Activated CD4-positive, CD25-positive, alpha-beta regulatory T cell treated with anti-CD3 and anti-CD28 coated beads, Interleukin-2, amount 50 U/mL, for 72 hours (primary cell): ENCODE results near the gene ILDR2.

Source experiments
- DNase-seq: peaks from one replicate; pipeline ENCODE4 v3.0.0; 2021

Gene ILDR2

DNA sequence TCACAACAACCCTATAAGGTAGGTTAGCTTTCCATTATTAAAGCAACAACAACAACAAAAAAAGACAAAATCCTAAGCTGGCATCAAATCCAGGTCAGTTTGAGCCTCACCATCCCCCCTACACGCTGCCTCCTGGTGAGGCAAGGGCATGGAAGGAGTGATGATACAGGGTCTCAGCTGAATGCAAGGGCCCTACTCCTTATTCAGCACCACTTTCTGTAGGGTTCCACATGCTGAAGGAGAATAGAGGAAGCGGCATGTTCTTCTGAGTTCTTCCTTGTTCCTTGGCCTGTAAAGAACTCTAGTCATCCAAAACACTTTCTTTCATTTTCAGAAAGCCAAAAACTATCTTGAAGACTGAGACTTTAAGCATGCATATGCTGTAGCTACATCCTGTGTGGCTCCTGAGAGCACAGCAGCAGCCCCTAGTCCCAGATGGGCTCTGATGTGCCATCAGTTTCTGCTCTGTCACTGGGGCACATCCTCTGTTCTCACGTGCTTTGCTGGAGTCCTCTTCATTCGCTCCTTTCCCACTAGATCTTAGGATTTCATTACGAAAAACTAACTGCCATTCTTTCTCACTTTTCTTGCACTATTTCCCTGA lies 6.2 kb downstream of the ILDR2 start:
- DNase-seq: no peak

DNA sequence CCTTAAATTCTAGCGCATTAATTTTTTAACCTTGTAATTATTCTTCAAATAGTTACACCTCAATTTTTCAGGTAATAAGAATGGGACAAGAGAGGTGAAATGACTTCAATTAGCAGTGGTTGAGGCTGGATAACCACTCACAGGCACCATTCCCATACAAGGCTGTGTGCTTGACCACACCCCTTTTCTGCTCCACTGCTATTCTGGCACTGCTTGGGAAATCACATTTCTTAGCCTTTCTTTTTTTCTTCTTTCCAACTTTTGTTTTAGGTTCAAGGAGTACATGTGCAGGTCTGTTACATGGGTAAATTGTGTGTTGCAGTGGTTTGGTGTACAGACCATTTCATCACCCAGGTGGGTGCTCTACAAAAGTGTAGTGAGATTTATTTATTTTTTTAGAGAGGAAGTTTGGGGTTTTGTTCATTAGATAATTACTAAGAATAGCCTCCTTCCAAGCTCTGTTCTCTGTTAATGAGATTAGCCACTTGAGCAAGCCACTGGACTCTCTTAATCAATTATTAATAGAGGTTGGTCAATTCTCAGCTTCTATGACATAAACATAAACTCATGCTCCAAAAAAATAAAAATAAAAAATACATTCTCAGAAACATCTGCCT lies 14.4 kb downstream of the ILDR2 start:
- no peak for DNase-seq

DNA sequence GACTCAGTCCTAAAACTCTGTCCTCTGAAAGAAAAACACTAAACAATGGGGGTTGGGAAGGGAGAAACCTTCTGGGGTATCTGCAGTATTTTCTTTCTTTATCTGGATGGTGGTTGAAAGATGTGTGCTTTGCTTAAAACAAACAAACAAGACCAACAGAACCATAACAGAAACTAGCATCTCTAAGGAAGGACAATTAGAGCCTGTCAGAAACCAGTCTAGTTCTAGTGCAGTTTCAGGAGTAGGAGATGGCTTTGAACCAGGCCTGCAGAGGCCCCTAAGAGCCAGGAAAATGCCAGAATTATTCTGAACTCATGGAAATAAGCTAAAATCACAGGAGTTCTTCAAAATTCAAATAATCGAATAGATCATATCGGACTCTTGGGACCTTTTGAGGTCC lies 18.5 kb downstream of the ILDR2 start:
- no peak for DNase-seq

- no peak for DNase-seq
Measured at GRCh38 chr1:166956057-166956850, 19.1 kb downstream of the ILDR2 start.

DNA sequence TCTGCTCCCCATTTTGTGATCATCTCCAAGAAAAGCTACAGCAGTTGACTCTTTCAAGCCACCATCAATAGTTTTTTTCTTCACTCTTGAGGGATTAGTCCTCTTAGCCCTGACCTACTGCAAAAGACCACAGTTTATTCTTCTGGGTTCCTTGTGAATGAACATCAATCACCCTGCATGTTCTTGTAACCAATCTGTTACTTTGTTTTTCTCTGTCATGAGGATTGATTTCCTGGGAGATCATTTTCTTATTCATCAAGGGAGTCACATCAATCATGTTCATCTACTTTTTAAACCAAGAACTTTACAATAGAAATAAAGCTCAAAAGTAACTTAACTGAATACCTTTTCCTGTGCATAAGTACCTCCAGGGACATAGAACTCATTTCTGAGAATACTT lies 21.8 kb downstream of the ILDR2 start:
- DNase-seq: no peak

DNA sequence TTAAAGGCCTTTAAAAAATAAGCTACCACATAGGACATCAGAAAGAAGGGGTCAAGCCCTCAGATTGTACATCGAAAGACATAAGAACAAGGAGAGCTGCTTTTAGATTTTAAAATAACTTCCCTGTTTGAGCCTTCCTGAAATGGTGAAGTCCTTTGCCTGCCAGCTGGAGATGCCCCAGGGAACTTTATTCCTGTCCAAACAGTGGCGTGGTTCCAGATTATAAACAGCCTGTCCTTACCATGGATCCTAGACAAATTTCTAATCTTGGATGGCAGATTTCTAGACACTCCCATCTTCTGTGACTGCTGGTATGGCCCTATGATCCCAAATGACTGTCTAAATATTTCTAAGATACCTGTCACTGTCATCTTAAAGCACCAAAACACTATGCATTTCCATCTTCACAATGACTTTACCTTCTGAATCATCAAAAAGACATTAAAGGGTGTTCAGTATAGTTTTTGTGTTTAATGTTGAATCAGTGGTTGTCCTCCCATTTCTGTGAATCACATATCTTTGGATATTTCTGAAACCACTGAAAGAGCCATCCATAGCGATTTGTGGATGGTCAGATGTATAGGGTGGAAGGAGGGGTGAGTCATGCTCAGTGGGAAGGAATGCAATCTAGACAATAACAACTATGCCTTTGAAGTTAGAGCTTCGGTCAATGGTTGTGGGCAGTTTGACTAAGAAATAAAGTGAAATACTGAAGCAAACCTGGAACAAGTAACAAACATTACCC lies 23.2 kb downstream of the ILDR2 start:
- DNase-seq: no peak

DNA sequence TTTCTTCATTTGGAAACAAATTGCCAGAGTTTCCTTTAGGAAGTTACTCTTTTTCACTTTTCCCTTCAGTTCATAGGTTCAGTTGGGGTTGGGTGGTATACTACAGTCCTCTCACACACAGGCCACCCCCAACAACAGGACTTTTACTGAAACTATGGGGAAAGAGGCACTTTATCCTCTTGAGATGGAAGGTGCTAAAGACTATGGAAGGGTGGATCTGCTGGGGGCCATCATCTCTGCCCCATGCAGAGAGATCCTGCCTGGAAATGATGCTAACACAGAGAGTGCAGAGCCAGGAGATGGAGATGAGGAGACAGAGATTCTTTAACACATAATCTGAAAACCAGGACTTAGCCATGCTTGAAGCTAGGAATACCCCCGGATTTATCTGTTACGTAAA lies 24.3 kb downstream of the ILDR2 start:
- no peak for DNase-seq

- DNase-seq: no peak
Measured at GRCh38 chr1:166950156-166950555, 25.2 kb downstream of the ILDR2 start.

DNA sequence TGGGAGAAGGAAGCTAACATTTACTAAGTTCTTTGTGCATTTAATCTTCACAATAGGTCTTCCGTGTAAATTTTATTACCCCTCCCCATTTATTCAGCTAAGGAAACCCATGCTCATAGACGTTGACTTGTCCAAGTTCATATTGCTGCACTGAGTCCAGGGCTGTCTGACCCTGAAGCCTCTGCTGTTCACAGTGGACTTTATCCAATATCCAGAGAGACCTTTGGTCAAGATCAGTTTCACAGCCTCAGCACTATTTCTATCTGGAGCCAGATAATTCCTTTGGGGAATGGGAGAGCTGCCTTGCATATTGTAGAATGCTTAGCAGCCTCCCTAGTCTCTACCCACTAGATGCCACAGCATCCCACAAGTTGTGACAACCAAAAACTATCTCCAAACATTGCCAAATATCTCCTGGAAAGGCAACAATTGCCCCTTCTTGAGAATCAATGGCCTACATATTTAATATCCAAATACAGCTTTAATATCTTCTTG lies 26.4 kb downstream of the ILDR2 start:
- DNase-seq: no peak

GRCh38 chr1:166947398-166948043 lies 27.8 kb downstream of the ILDR2 start:
- DNase-seq: no peak

DNA sequence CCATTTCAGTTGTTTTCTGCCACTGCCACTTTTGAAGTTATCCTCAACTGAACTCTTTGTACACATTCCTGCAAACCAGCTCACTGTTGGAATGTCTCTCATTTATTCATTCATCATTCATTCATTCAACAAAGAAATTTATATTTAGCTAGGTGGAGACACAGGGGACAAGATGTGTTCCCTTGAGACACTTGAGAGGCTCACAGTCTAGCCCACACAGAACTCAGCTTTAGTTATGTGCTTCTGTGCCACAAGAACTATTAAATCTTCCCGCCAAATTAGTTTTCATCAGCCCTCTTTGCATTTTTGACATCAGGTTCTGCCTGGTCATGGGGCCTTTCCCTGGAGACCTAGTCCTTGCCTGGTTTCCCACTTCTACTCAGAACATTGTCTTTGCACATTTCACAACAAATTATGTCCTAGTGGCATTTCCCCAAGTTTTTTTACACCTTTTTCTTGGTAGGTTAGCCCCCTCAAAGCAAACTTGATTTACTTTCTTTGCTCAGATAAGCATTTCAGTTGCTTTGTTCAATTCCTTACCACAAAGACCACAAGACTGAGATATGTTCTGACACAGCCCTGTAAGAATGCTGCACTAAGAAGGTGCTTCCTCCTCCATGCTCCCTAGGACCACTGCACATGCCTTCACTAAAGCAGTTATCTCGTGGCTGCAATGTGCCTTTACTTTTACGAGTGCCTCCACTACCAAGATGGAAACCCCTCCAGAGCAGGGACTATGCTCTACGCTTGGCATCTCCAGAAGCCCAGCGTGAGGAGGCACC lies 31.0 kb downstream of the ILDR2 start:
- no peak for DNase-seq

- DNase-seq: no peak
Measured at GRCh38 chr1:166939741-166940375, 35.5 kb downstream of the ILDR2 start.

DNA sequence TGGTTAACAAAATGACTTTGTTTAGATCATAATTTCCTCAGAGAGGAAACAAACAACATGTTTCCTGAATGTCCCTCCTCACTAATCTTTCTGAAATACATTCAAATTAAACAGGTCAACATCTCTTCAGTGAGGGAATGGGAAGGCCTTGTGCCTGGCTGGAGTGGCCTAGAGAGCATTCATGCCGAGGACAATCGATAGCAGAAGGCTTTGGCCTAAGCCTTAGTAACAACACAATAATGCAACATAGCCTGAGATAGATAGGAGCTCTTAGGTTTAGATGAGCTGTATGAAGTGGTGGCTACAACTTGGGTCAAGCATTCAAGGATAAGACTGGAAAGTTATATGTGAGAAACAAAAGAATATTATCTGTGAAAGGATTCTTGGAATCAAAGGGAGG lies 37.4 kb downstream of the ILDR2 start:
- DNase-seq: no peak

GRCh38 chr1:166937329-166937728 lies 38.0 kb downstream of the ILDR2 start:
- no peak for DNase-seq

DNA sequence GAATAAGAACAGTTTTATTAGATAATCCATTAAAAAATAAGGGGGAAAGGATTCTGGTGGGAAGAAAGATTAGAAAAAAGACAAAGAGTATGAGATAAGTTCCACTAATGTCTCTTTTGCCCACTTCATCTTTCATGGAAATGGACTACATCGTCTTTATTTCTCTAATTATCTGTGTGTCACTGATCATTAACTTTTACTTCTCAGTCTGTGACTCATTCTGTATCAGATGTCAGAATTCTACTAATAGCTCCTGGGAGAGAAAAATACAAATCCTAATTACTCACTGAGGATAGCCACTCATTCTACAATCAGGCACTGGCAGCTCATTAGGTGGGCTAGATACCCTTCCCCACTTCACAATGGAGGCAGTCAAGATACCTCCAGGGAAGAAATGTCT lies 41.7 kb downstream of the ILDR2 start:
- DNase-seq: no peak

- no peak for DNase-seq
Measured at GRCh38 chr1:166933140-166933539, 42.2 kb downstream of the ILDR2 start.

- no peak for DNase-seq
Measured at GRCh38 chr1:166929911-166930310, 45.4 kb downstream of the ILDR2 start.

DNA sequence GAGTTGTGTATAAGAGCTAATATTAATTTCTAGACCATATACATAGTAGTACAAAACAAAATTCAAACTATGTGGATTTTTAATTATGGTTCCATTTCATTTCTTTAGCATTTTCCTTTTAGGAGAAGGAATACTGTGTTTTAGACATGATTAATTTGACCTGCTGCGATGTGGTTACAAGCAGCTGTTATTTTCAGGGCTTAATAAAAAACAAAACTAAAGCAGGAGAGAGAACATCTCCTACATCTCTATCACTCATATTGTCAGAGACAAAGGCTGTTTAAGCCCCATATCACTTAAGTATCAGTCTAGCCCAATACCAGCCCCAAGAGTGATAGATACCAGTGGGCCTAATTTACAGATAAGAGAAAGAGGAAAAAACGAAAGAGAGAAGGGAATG lies 47.6 kb downstream of the ILDR2 start:
- no peak for DNase-seq

GRCh38 chr1:166925810-166926478 lies 49.4 kb downstream of the ILDR2 start:
- DNase-seq: no peak

DNA sequence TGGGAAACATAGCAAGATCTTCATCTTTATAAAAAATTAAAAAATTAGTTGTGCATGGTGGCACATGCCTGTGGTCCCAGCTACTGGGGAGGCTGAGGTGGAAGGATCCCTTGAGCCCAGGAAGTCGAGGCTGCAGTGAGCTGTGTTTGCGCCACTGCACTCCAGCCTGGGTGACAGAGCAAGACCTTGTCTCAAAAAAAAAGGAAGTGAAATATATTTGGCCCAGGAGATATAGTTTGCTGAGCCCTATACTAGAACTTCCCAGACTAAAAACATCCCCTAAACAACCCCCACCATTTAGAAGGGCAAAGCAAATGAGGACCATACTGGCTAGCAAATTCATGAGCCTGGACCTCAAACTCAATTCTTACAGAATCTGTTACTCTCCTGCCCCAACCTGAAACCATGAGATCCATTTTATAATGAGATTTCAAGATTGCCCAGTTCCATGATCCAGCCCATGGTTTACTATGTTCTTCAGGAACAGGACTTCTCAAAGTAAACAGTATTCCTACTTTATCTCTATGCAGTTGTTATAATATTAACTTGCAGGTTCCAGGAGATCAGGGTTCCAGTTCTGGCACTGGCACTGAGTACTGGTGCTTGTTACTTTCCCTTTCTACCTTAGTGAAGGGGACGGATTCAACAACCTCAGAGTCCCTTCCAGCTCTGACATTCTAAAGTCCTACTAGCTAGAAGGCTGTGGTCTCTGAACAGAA lies 50.4 kb downstream of the ILDR2 start:
- DNase-seq: no peak
